Measurements from ENCODE around the gene ADAMTS15. TPM values are rescaled to one million over a fixed set of nuclear protein-coding genes. Genes with fewer than 3 reads are reported as not detected.

The ADAMTS15 gene
- total and polyA plus RNA-seq, 12 donors = 0.68 to 3.7 (median 2.2) TPM

DNA sequence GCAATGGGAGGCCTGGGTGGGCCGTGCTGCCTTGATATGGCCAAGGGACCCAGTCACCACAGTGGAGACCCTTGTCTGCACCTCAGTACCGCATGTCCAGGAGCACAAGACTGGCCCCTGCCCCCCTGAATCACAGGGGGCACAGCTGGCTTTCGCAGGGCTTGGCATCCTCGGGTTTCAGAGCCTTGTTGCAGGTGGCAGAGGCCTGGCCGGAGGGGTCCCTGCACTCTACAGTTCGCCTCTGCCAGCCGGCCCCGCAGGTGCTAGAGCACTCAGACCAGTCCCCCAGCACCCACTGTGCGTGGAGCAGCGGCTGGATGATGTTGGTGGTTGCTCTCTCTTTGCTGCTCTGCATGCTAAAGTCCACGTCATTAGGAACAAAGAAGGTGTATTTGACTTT lies 43.0 kb upstream of the ADAMTS15 start:
- WGBS, 4 donors = 82 to 93% (median 86%) methylated on average over 5 to 11 of the region's 11 CpGs
- TF ChIP-seq CTCF (IDR thresholded peaks at IDR 0.05) (no peak), POLR2A (IDR thresholded peaks at IDR 0.05) (no peak)

DNA sequence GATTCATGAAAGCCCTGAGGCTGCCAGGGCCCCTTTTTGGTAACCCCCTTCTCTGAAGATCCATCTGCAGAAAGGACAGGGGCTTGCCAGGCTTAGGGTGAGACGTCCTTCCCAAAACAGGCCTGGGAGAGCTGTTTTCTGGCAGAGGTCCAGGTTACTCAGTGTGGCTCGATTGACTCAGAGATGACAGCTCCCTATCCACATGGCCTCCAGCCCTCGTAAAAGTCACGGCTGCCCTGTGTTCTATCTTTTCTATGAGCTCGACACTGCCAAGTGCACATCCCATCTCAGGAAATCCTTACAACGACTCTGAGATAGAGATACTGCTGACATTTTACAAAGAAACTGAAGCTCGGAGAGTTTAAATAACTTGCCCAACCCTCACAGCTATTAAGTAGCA lies 40.5 kb upstream of the ADAMTS15 start:
- H3K4me3 ChIP-seq = no peak overlapping the region
- peak overlapping the region in 2 of 5 donors; percentile 1 to 8 for H3K27ac ChIP-seq
- H3K9me3 ChIP-seq (replicated peaks in 1 of 3) = no peaks in the 10 kb centered on the region
- peak; percentile 40 to 82 (median 68) for DNase-seq
- TF ChIP-seq CTCF (IDR thresholded peaks at IDR 0.05) (no peak), POLR2A (IDR thresholded peaks at IDR 0.05) (no peak)
- WGBS, 4 donors = 33 to 36% (median 34%) methylated on average over 4 to 7 of the region's 7 CpGs
- H3K4me1 ChIP-seq (replicated peaks in 1 of 2) = peaks cover 0 to 9% of the 10 kb centered on the region in 2 donors
- peaks cover 12% of the 10 kb centered on the region for H3K27me3 ChIP-seq
- H3K36me3 ChIP-seq (replicated peaks in 1 of 2) = no peaks in the 10 kb centered on the region
- intact Hi-C loops (cut with DNase I) = no loop called here

More for the DNA sequence above, 43.0 kb upstream of the ADAMTS15 start:
- Histone ChIP-seq H3K27ac (no peak overlapping the region), H3K9me3 (replicated peaks in 1 of 3) (no peaks in the 10 kb centered on the region), H3K36me3 (replicated peaks in 1 of 2) (no peaks in the 10 kb centered on the region), H3K4me1 (replicated peaks in 1 of 2) (peaks cover 0 to 9% of the 10 kb centered on the region in 2 donors), H3K27me3 (no peaks in the 10 kb centered on the region), H3K4me3 (no peak overlapping the region)
- DNase-seq = no peak
- intact Hi-C loops (cut with DNase I) = no loop called here

DNA sequence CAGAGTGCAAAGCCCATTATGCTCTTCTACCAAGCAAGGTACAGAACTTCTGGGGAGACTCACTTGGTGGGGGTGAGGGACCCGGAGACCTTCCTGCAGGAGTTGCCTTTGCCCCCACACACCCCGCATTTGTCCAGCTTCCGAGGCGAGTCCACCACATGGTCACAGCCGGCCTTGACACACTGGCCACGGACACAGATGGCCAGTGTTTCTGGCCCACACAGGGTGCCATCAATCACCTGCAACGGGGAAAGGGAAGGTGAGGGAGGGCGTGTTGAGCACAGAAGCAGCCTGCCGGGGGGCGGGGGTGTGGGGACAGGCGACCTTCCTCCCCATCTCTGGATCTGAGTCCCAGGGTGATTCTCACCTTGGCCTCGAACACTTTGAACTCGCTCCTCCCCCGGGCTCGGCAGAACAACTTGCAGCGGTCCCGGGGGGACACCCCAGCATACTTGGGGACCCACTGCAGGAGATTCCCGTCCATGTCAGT lies 40.0 kb upstream of the ADAMTS15 start:
- no peak overlapping the region for H3K4me3 ChIP-seq
- WGBS, 4 donors = 70 to 79% (median 73%) methylated on average over 18 of the region's 18 CpGs
- DNase-seq = no peak
- no peaks in the 10 kb centered on the region for H3K36me3 ChIP-seq (replicated peaks in 1 of 2)
- H3K4me1 ChIP-seq (replicated peaks in 1 of 2) = peaks cover 0 to 9% of the 10 kb centered on the region in 2 donors
- H3K9me3 ChIP-seq (replicated peaks in 1 of 3) = no peaks in the 10 kb centered on the region
- intact Hi-C loops (cut with DNase I) = no loop called here
- H3K27me3 ChIP-seq = peaks cover 12% of the 10 kb centered on the region
- TF ChIP-seq POLR2A (IDR thresholded peaks at IDR 0.05) (no peak), CTCF (IDR thresholded peaks at IDR 0.05) (no peak)
- peak overlapping the region in 2 of 5 donors; percentile 1 to 8 for H3K27ac ChIP-seq

DNA sequence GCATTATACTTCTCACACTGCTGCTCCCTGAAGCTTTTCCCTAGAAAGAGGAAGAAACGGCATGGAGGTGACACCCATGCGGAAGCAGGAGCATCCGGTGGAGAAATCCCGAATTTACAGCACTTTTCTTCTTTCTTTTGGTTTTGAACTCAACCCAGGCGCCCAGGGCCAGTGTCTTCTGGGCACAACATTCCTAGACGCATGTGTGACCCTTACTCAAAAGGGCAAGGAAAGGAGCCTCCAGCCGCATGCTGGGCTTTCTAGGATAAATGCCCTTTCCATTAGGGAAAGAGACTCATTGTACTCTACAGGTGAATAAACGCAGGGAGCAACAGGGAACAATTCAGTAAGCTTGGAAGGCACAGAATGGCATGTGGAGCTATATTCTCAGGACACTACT lies 39.5 kb upstream of the ADAMTS15 start:
- Histone ChIP-seq H3K36me3 (replicated peaks in 1 of 2) (no peaks in the 10 kb centered on the region), H3K27me3 (peaks cover 12% of the 10 kb centered on the region), H3K9me3 (replicated peaks in 1 of 3) (no peaks in the 10 kb centered on the region), H3K4me3 (no peak overlapping the region), H3K4me1 (replicated peaks in 1 of 2) (peaks cover 0 to 9% of the 10 kb centered on the region in 2 donors), H3K27ac (no peak overlapping the region)
- intact Hi-C loops (cut with DNase I) = no loop called here
- TF ChIP-seq POLR2A (IDR thresholded peaks at IDR 0.05) (no peak), CTCF (IDR thresholded peaks at IDR 0.05) (no peak)
- no peak for DNase-seq
- 82 to 87% (median 83%) methylated on average over 8 of the region's 8 CpGs for WGBS, 4 donors
